Measurements from ENCODE around the gene IFNGR2. TPM values are rescaled to one million over a fixed set of nuclear protein-coding genes. Genes with fewer than 3 reads are reported as not detected.
A peak's percentile ranks its signal among the peaks of the same experiment; 100 is the strongest.

IFNGR2 gene
- total and polyA plus RNA-seq, 2 of the 8 experiments (the other 6 are each of a cell fraction or from before 2014, with no cell fraction given) = 36.0 to 46.4 TPM

GRCh38 chr21:33403786-33404585, 773 bp downstream of the IFNGR2 start (continued):
- TF ChIP-seq HDAC2 (IDR thresholded peaks at IDR 0.05; ENCODE audit: borderline replicate concordance in 1 of 2, low read depth in 2 of 2, low read length in 2 of 2) = peak in 1 of 2 experiments; percentile 37; a peak in 1 of 4 replicates
- no peak for TF ChIP-seq CBX8 (IDR thresholded peaks at IDR 0.05; ENCODE audit: borderline replicate concordance, low read depth, low read length)
- TF ChIP-seq BACH1 (IDR thresholded peaks at IDR 0.05; ENCODE audit: low read length) = no peak
- TF ChIP-seq BCL11A (IDR thresholded peaks at IDR 0.05; ENCODE audit: low read depth in 2 of 2, low read length in 2 of 2) = no peak
- no peak for TF ChIP-seq POU5F1 (IDR thresholded peaks at IDR 0.05; ENCODE audit: low read depth, low read length)
- TF ChIP-seq EP300 (IDR thresholded peaks at IDR 0.05; ENCODE audit: borderline replicate concordance in 1 of 2, low read depth in 2 of 2, low read length in 2 of 2) = no peak
- no peak for TF ChIP-seq CEBPB (IDR thresholded peaks at IDR 0.05; ENCODE audit: low read depth, low read length)
- no peak for TF ChIP-seq MAFK (IDR thresholded peaks at IDR 0.05; ENCODE audit: low read depth, low read length)
- TF ChIP-seq HDAC6 (IDR thresholded peaks at IDR 0.05; ENCODE audit: low read depth, low read length) = no peak
- TF ChIP-seq ZNF274 (IDR thresholded peaks at IDR 0.05; ENCODE audit: borderline replicate concordance, extremely low read depth, low read length) = no peak
- TF ChIP-seq TAF7 (optimal IDR thresholded peaks at IDR 0.05; ENCODE audit: borderline replicate concordance, low read depth, low read length) = peak; percentile 3
- TF ChIP-seq CTBP2 (IDR thresholded peaks at IDR 0.05; ENCODE audit: borderline replicate concordance, insufficient read depth, insufficient read length, low read length) = no peak
- no peak for TF ChIP-seq E2F6 (IDR thresholded peaks at IDR 0.05)
- TF ChIP-seq USF2 (IDR thresholded peaks at IDR 0.05; ENCODE audit: low read length) = no peak
- no peak for TF ChIP-seq SP2 (IDR thresholded peaks at IDR 0.05; ENCODE audit: low read length)
- TF ChIP-seq FOSL1 (IDR thresholded peaks at IDR 0.05; ENCODE audit: insufficient read depth, low read depth, low read length) = no peak
